Muscle of leg (tissue), 11 donors: ENCODE data around the gene DOCK8. TPM values are rescaled to one million over a fixed set of nuclear protein-coding genes. Genes with fewer than 3 reads are reported as not detected.
A peak's percentile ranks its signal among the peaks of the same experiment; 100 is the strongest.

Experiments
- DNase-seq: peaks from one replicate; pipeline ENCODE4 v3.0.0; 2013
- H3K27ac ChIP-seq: one replicate; pipeline ENCODE4 v1.5.1; 2013; ENCODE audit warnings: mild to moderate bottlenecking, low read length, control low read depth
- H3K27me3 ChIP-seq: one replicate; pipeline ENCODE4 v1.6.1; 2013; ENCODE audit warnings: low read length; ENCODE audit not compliant: control insufficient read depth, insufficient read depth
- H3K36me3 ChIP-seq: one replicate; pipeline ENCODE4 v1.6.1; 2013; ENCODE audit warnings: low read length; ENCODE audit not compliant: control insufficient read depth, insufficient read depth
- H3K4me1 ChIP-seq: one replicate; pipeline ENCODE4 v1.6.1; 2013; ENCODE audit warnings: low read length; ENCODE audit not compliant: control insufficient read depth, insufficient read depth
- H3K4me3 ChIP-seq: one replicate; pipeline ENCODE4 v1.5.1; 2013; ENCODE audit warnings: low read length, control low read depth
- H3K9me3 ChIP-seq: replicated peaks from 2 replicates; pipeline ENCODE4 v1.6.1; 2013; ENCODE audit warnings: low read depth, low read length; ENCODE audit not compliant: control insufficient read depth
- WGBS: methylation state at CpG from one replicate; pipeline ENCODE4 v1.1.5; 2013; ENCODE audit warnings: missing lambda C conversion rate; ENCODE audit not compliant: insufficient coverage; 5-methylcytosine and 5-hydroxymethylcytosine counted together
- polyA plus RNA-seq, 8 donors: library from polyadenylated mRNA; unstranded; fragments of 120-200 nt; gene quantifications; one replicate each; pipeline versions ENCODE4 v1.2.1 to v1.2.3, GENCODE V29; 2013; ENCODE audit warnings: inconsistent platforms in 1 of 8, low replicate concordance in 1 of 8; ENCODE audit not compliant: insufficient read length in 8 of 8, insufficient read depth in 1 of 8
- total RNA-seq: library from RNA; stranded (reverse); fragments of 120-200 nt; gene quantifications from one replicate; pipeline ENCODE4 v1.2.4, GENCODE V29; 2013

DOCK8 gene
- total and polyA plus RNA-seq, 9 donors = 3.2 to 8.4 (median 5.7) TPM

DNA sequence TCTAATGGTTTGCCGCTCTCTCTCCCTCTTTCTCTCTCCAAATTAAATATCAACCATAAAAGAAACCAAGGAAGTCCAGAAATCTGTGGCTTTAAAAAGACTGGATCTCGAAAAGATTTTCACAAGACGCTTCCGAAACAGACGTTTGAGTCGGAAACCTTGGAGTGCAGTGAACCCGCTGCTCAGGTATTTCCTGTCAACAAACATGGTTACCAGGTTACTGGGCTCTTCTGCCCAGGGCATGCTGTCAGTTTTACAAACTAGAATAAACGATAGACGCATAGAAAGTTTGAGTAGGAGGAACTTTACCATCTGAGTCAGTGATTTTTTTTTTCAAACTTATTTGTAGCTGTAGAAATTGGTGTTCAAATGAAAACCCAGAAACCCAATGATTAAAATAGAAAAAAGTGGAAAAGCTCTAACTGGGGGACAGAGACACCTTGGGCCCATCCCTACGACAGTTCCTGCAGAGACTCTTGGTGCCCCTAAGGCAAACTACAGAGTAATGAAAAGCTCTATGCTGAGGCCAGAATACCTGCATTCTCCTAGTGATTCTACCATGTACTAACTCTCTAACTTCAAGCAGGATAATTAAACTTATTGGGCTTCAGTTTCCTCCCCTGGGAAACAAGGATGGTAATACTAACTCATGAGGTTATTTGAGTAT lies 90.0 kb downstream of the DOCK8 start:
- Histone ChIP-seq H3K9me3 (no peaks in the 10 kb centered on the region), H3K27ac (peak overlapping the region; percentile 65), H3K27me3 (no peaks in the 10 kb centered on the region), H3K36me3 (no peaks in the 10 kb centered on the region), H3K4me1 (no peaks in the 10 kb centered on the region), H3K4me3 (no peak overlapping the region)
- peak; percentile 32 for DNase-seq
- 57% methylated on average over 7 of the region's 10 CpGs for WGBS

DNA sequence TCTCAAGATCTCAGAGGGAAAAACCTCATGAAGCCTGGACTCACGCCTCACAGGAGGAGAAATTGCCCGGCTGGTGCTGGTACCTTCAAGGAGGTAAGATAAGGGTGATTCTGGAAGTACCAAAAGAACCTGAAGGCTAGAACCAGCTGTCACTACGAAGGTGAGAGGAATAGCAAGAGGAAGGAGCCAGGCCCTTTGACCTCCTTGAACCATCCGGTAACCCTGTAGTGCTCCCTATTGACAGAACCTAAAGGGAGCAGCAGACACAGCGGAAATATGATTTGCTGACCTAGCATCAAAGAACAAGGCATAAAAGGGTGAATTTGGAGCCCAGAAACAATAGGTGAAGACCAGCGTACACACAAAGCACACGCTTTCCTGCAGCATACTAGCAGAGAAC lies 92.2 kb downstream of the DOCK8 start:
- Histone ChIP-seq H3K4me1 (no peaks in the 10 kb centered on the region), H3K4me3 (no peak overlapping the region), H3K9me3 (no peaks in the 10 kb centered on the region), H3K27me3 (no peaks in the 10 kb centered on the region), H3K27ac (no peak overlapping the region), H3K36me3 (no peaks in the 10 kb centered on the region)
- peak; percentile 15 for DNase-seq
- 78% methylated on average over 6 of the region's 7 CpGs for WGBS

DNA sequence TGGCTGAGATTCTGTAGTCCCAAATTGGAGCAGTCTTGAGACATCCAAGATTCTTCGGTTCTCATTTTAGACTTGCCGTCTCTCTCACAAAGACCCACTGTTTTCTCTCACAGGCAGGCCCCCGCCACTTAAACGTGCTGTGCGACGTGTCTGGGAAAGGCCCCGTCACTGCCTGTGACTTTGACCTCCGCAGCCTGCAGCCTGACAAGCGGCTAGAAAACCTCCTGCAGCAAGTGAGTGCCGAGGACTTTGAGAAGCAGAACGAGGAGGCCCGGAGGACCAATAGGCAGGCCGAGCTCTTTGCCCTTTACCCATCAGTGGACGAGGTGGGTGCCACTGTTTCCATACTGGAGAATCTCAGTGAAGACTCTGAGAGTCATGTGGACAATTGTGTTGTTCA lies 97.2 kb downstream of the DOCK8 start:
- no peaks in the 10 kb centered on the region for H3K36me3 ChIP-seq
- no peak for DNase-seq
- WGBS = 71% methylated on average over 13 of the region's 14 CpGs

DNA sequence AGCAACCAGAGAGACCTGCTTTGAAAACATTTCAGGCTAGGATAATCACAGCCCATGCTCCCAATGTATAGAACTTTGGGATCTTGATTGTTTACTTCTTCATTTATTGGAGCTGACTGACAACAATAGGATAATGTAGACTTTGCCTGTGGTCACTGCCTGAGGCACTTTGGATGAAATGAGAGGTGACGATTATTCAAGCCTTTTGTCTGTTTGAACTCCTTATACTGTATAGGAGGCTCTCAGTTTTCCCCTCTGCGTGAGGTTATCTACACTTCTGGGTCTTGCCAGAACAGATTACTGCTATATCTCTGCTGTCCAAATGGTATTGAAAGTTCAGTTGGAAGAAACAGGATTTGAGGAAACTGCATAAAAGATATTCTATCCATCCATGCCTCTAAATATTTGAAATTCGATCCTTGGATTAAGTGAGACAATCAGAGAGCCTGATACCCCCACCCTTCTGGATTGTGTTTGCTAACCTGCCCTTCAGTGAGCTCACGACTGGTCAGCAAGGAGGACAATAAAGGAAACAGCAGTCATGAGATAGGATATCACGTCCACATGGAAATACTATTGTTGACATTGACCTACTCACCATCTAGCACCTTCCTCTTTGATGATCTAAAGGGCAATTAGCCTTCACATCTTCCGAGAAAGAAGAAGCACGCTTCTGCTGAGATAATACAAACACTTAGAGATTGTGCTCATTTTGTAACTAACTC lies 98.1 kb downstream of the DOCK8 start:
- H3K9me3 ChIP-seq = no peaks in the 10 kb centered on the region
- 63% methylated on average over 1 of the region's 7 CpGs for WGBS
- no peak overlapping the region for H3K27ac ChIP-seq
- DNase-seq = no peak
- no peak overlapping the region for H3K4me3 ChIP-seq
- H3K4me1 ChIP-seq = no peaks in the 10 kb centered on the region
- H3K27me3 ChIP-seq = no peaks in the 10 kb centered on the region
- H3K36me3 ChIP-seq = no peaks in the 10 kb centered on the region

More for the DNA sequence above, 97.2 kb downstream of the DOCK8 start:
- Histone ChIP-seq H3K27me3 (no peaks in the 10 kb centered on the region), H3K9me3 (no peaks in the 10 kb centered on the region), H3K4me3 (no peak overlapping the region), H3K27ac (no peak overlapping the region), H3K4me1 (no peaks in the 10 kb centered on the region)

DNA sequence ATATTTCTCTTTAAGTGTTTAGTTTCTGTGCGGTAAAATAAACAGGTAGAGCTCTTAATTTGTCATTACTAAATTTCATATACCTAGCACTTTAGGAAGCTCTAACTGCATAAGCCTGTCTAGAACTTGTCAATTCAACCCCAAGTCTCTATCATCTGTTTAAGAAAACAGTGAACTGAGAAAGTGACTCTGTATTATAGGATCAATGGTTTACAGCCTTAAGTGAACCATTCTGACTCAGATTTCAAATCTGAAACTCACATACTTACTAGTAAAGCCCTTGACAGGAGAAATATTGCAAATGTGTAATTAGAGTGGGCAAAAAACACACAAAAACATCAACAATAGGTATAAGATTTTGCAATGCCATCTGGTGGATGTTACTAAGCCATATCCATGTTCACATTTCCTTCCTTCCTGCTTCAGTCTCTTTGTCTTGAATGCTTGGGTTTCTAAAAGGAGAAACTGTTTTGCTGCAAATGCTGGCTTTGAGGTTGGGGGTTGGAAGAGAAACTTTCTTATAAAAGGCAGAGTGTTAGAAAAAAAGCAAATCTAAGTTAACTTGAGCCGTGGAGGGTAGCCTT lies 101.8 kb downstream of the DOCK8 start:
- no CpG with 5 or more reads among the region's 2 CpGs for WGBS
- Histone ChIP-seq H3K36me3 (no peaks in the 10 kb centered on the region), H3K4me1 (peaks cover 2% of the 10 kb centered on the region), H3K9me3 (no peaks in the 10 kb centered on the region), H3K27ac (no peak overlapping the region), H3K4me3 (no peak overlapping the region), H3K27me3 (no peaks in the 10 kb centered on the region)
- peak; percentile 7 for DNase-seq

DNA sequence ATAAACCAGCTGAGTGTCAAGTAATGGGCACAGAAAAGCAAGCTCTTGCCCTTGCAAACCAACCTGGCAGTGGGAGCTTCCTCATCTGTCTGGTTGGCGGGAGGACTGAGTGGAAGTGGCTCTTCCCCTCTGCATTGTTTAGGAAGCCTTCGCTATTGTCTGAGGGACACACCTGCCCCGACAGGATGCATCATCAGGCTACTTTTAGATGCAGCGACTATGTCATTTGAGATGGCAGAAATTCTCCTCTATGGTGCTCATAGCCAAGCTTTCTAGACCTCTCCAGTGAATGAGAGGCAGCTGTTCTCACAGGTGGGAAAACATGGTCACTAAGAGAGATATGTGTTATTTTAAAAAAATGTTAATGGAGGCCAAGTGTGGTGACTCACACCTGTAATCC lies 104.0 kb downstream of the DOCK8 start:
- no peaks in the 10 kb centered on the region for H3K9me3 ChIP-seq
- WGBS = 87% methylated on average over 4 of the region's 4 CpGs
- peaks cover 2% of the 10 kb centered on the region for H3K4me1 ChIP-seq
- no peaks in the 10 kb centered on the region for H3K27me3 ChIP-seq
- H3K36me3 ChIP-seq = no peaks in the 10 kb centered on the region
- peak; percentile 17 for DNase-seq
- H3K4me3 ChIP-seq = no peak overlapping the region
- no peak overlapping the region for H3K27ac ChIP-seq

DNA sequence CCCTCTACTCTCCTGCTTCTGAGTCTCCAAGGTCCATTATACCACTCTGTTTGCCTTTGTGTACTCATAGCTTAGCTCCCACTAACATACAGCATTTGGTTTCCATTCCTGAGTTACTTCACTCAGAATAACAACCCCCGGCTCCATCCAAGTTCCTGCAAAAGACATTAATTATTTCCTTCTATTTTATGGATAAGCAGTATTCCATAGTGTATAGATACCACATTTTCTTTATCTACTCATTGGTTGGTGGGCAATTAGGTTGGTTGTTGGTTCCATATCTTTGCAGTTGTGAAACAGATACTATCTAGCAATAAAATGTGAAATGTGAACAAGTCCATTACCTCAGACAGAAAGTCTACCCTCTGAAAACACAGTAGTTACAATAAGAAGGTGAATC lies 110.3 kb downstream of the DOCK8 start:
- Histone ChIP-seq H3K27me3 (no peaks in the 10 kb centered on the region), H3K27ac (no peak overlapping the region), H3K36me3 (no peaks in the 10 kb centered on the region), H3K4me1 (no peaks in the 10 kb centered on the region), H3K9me3 (no peaks in the 10 kb centered on the region), H3K4me3 (no peak overlapping the region)
- no peak for DNase-seq
- no CpG with 5 or more reads among the region's 1 CpG for WGBS

DNA sequence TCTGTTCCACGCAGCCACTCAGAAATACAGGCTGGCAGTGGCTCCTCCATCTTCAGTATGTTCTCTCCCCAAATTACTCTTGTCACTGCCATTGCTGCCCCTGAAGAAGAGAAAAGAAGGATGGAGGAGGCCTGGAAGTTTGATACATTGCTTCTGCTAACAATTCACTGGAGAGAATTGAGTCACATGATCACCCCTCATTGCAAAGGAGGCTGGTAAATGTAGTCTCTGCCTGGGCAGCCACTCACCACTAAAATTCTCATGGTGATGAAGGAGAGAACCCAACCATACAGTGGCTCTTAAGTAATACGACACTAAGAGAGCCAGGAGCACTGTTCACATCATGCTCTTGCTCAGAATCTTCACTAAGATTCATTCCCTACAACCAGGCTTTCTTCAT lies 112.0 kb downstream of the DOCK8 start:
- no peaks in the 10 kb centered on the region for H3K4me1 ChIP-seq
- H3K27ac ChIP-seq = no peak overlapping the region
- no peak overlapping the region for H3K4me3 ChIP-seq
- H3K9me3 ChIP-seq = no peaks in the 10 kb centered on the region
- H3K27me3 ChIP-seq = no peaks in the 10 kb centered on the region
- H3K36me3 ChIP-seq = no peaks in the 10 kb centered on the region
- WGBS = 88% methylated on average over 1 of the region's 2 CpGs
- no peak for DNase-seq

DNA sequence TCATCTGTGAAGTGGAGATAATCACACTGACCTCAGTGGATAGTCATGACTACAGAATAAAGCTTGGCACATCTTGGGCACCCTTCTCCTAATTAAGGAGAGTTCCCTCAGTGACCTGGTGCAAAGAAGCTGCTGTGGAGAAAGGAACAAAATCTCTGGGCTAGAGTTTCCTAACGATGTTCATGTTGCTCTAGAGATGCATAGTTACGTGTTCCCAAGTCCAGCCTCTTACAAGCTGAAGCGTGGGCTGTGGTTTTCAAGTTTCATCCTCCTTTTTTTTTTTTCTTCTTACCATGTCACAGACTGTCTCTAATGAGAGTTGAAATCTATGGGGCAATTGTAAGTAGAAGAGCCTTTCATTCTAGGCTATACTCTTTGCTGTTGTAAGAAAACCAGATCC lies 113.8 kb downstream of the DOCK8 start:
- no peak for DNase-seq
- H3K27me3 ChIP-seq = no peaks in the 10 kb centered on the region
- H3K36me3 ChIP-seq = no peaks in the 10 kb centered on the region
- no CpG with 5 or more reads among the region's 3 CpGs for whole genome bisulfite sequencing
- no peaks in the 10 kb centered on the region for H3K9me3 ChIP-seq
- no peaks in the 10 kb centered on the region for H3K4me1 ChIP-seq
- no peak overlapping the region for H3K27ac ChIP-seq
- H3K4me3 ChIP-seq = no peak overlapping the region

DNA sequence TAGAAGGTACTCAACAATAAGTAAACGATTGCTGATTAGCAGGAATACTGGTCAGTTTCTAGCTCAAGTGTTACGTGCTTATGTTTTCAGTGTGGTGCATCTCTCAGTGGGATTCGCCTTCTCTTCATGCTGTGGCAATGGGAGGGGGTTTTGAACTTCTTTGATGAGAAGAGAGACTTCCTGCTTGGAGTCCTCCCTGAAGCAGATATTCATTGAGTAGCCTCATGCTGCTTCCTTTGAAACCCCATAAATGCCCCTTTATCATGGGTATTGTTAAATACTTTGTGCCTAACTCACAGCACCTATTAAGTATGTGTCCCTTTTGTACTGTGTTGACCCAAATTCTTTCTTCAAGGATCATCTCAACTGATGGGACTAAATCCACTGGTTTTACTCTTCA lies 116.5 kb downstream of the DOCK8 start:
- no peaks in the 10 kb centered on the region for H3K27me3 ChIP-seq
- H3K4me1 ChIP-seq = no peaks in the 10 kb centered on the region
- 78% methylated on average over 3 of the region's 3 CpGs for WGBS
- H3K9me3 ChIP-seq = no peaks in the 10 kb centered on the region
- H3K4me3 ChIP-seq = no peak overlapping the region
- DNase-seq = no peak
- H3K27ac ChIP-seq = no peak overlapping the region
- H3K36me3 ChIP-seq = peaks cover 2% of the 10 kb centered on the region
